Neural cell (in vitro differentiated cells): ENCODE results near the gene LUC7L3. TPM values are rescaled to one million over a fixed set of nuclear protein-coding genes. Genes with fewer than 3 reads are reported as not detected.

Source experiments
- H2AFZ ChIP-seq: fragments of 200-600, 300-800 bp; sonication (generic), shearing (Covaris generic); 2 replicates; pipeline ENCODE4 v1.6.0; 2014; ENCODE audit warnings: low read depth, mild to moderate bottlenecking, antibody characterized with exemption, low read length, moderate library complexity
- H3F3A ChIP-seq: fragments of 200-600 bp; shearing (Covaris generic); 2 replicates; pipeline ENCODE4 v1.6.1; 2016; ENCODE audit warnings: mild to moderate bottlenecking, moderate library complexity, mixed read lengths, antibody characterized with exemption, low read length; ENCODE audit not compliant: insufficient read depth, poor library complexity, severe bottlenecking
- H3K27ac ChIP-seq: fragments of 200-600, 300-800 bp; sonication (generic), shearing (Covaris generic); 2 replicates; pipeline ENCODE4 v1.5.1; 2014; ENCODE audit warnings: mild to moderate bottlenecking, low read length, moderate library complexity
- H3K27me3 ChIP-seq: fragments of 300-800, 200-600 bp; sonication (generic), shearing (Covaris generic); 2 replicates; pipeline ENCODE4 v1.6.0; 2014; ENCODE audit warnings: mild to moderate bottlenecking, low read depth, low read length, moderate library complexity; ENCODE audit not compliant: insufficient read depth
- H3K36me3 ChIP-seq: fragments of 300-800, 200-600 bp; sonication (generic), shearing (Covaris generic); 2 replicates; pipeline ENCODE4 v1.5.1; 2014; ENCODE audit warnings: mild to moderate bottlenecking, antibody characterized with exemption, low read length, moderate library complexity; ENCODE audit not compliant: insufficient read depth
- H3K4me2 ChIP-seq: fragments of 300-800, 200-600 bp; sonication (generic), shearing (Covaris generic); 2 replicates; pipeline ENCODE4 v1.6.0; 2014; ENCODE audit warnings: mild to moderate bottlenecking, low read length
- H3K4me3 ChIP-seq: fragments of 300-800, 200-600 bp; sonication (generic), shearing (Covaris generic); 2 replicates; pipeline ENCODE4 v1.5.1; 2014; ENCODE audit warnings: mild to moderate bottlenecking, low read length, moderate library complexity
- H3K79me2 ChIP-seq: fragments of 200-600 bp; shearing (Covaris generic); replicated peaks from 2 replicates; pipeline ENCODE4 v1.6.0; 2014; ENCODE audit warnings: mild to moderate bottlenecking, low read length, moderate library complexity; ENCODE audit not compliant: insufficient read depth
- H3K9ac ChIP-seq: fragments of 300-800, 200-600 bp; sonication (generic), shearing (Covaris generic); 2 replicates; pipeline ENCODE4 v1.6.1; 2016; ENCODE audit warnings: mild to moderate bottlenecking, low read length, mixed read lengths
- H3K9me2 ChIP-seq: fragments of 200-600 bp; shearing (Covaris generic); 2 replicates; pipeline ENCODE4 v1.6.1; 2016; ENCODE audit warnings: mild to moderate bottlenecking, low read length, mixed read lengths; ENCODE audit not compliant: insufficient read depth
- H3K9me3 ChIP-seq: fragments of 200-600, 300-800 bp; sonication (generic), shearing (Covaris generic); 2 replicates; pipeline ENCODE4 v1.6.1; 2016; ENCODE audit warnings: mild to moderate bottlenecking, mixed run types, low read length, moderate library complexity, mixed read lengths
- H4K20me1 ChIP-seq: fragments of 200-600 bp; shearing (Covaris generic); 2 replicates; pipeline ENCODE4 v1.6.1; 2016; ENCODE audit warnings: mild to moderate bottlenecking, mixed run types; ENCODE audit not compliant: insufficient read depth
- CTCF ChIP-seq: fragments of 450-650 bp; IDR thresholded peaks from 2 replicates; pipeline ENCODE4 v1.5.1; 2014; ENCODE audit warnings: antibody characterized with exemption, mild to moderate bottlenecking, moderate library complexity; ENCODE audit not compliant: poor library complexity, severe bottlenecking
- EP300 ChIP-seq: fragments of 450-650 bp; conservative IDR thresholded peaks from 2 replicates; pipeline ENCODE4 v1.6.1; 2014; ENCODE audit warnings: antibody characterized with exemption, mild to moderate bottlenecking, moderate library complexity; ENCODE audit not compliant: poor library complexity, severe bottlenecking
- EZH2 ChIP-seq: fragments of 200-600, 300-800 bp; shearing (Covaris generic), sonication (generic); IDR thresholded peaks from 2 replicates; pipeline ENCODE4 v1.6.1; 2014; ENCODE audit warnings: antibody characterized with exemption, low read length, borderline replicate concordance, mild to moderate bottlenecking; ENCODE audit not compliant: insufficient read depth, poor library complexity, severe bottlenecking
- MXI1 ChIP-seq: fragments of 450-650 bp; conservative IDR thresholded peaks from 2 replicates; pipeline ENCODE4 v1.6.1; 2014; ENCODE audit warnings: antibody characterized with exemption, mild to moderate bottlenecking; ENCODE audit not compliant: poor library complexity, severe bottlenecking
- POLR2AphosphoS5 ChIP-seq: IDR thresholded peaks from 2 replicates; pipeline ENCODE4 v1.6.1; 2012
- RAD21 ChIP-seq: fragments of 450-650 bp; conservative IDR thresholded peaks from 2 replicates; pipeline ENCODE4 v1.6.1; 2014; ENCODE audit warnings: antibody characterized with exemption, mild to moderate bottlenecking, moderate library complexity
- REST ChIP-seq: IDR thresholded peaks from 2 replicates; pipeline ENCODE4 v1.6.1; 2012; ENCODE audit warnings: borderline replicate concordance
- SMC3 ChIP-seq: fragments of 450-650 bp; conservative IDR thresholded peaks from 2 replicates; pipeline ENCODE4 v1.6.1; 2014; ENCODE audit warnings: antibody characterized with exemption, mild to moderate bottlenecking, moderate library complexity; ENCODE audit not compliant: poor library complexity
- TAF1 ChIP-seq: IDR thresholded peaks from 2 replicates; pipeline ENCODE4 v1.6.1; 2012; ENCODE audit warnings: low read depth
- polyA plus RNA-seq: library from polyadenylated mRNA; depleted of rRNA; stranded (reverse); fragments of >200 nt; gene quantifications from 2 replicates; pipeline ENCODE4 v1.2.3, GENCODE V29; 2014

Gene LUC7L3
- polyA plus RNA-seq, 1 donor from 2014 or later, result 677 TPM

- Histone ChIP-seq H3K27me3 (no peaks in the 10 kb centered on the region), H3K9me2 (no peaks in the 10 kb centered on the region), H3K79me2 (no peaks in the 10 kb centered on the region), H3K9me3 (no peaks in the 10 kb centered on the region), H3K9ac (no peak overlapping the region), H3K36me3 (no peaks in the 10 kb centered on the region), H3K27ac (no peak overlapping the region), H3K4me2 (no peak overlapping the region), H3K4me3 (no peak overlapping the region), H4K20me1 (no peaks in the 10 kb centered on the region), H3F3A (no peaks in the 10 kb centered on the region), H2AFZ (no peak overlapping the region)
- TF ChIP-seq REST, result no peak
Measured at GRCh38 chr17:50675627-50676026, 43.8 kb upstream of the LUC7L3 start.

- Histone ChIP-seq H3K9me3 (no peaks in the 10 kb centered on the region), H3K9me2 (no peaks in the 10 kb centered on the region), H3K36me3 (no peaks in the 10 kb centered on the region), H3K4me2 (no peak overlapping the region), H3K27ac (no peak overlapping the region), H3K27me3 (no peaks in the 10 kb centered on the region), H2AFZ (no peak overlapping the region), H4K20me1 (no peaks in the 10 kb centered on the region), H3K79me2 (no peaks in the 10 kb centered on the region), H3K9ac (no peak overlapping the region), H3K4me3 (no peak overlapping the region), H3F3A (no peaks in the 10 kb centered on the region)
- TF ChIP-seq RAD21, result no peak
- TF ChIP-seq SMC3, result no peak
- no peak for TF ChIP-seq REST
- TF ChIP-seq CTCF, result no peak
- TF ChIP-seq MXI1, result no peak
- TF ChIP-seq EP300, result no peak
- TF ChIP-seq POLR2AphosphoS5, result no peak
- no peak for TF ChIP-seq TAF1
- TF ChIP-seq EZH2, result no peak
Measured at GRCh38 chr17:50676065-50676975, 43.1 kb upstream of the LUC7L3 start.
